NT2/D1 (cell line): ENCODE measurements around the gene TMPRSS9.

Experiments
- YY1 ChIP-seq: IDR thresholded peaks from 2 replicates; pipeline ENCODE4 v1.6.1; 2011; ENCODE audit not compliant: insufficient read length, insufficient read depth
- ZNF274 ChIP-seq: IDR thresholded peaks from 2 replicates; pipeline ENCODE4 v1.6.1; 2011; ENCODE audit warnings: mild to moderate bottlenecking, low read depth, low read length

GRCh38 chr19:2449019-2449418, 89.0 kb downstream of the TMPRSS9 start:
- TF ChIP-seq ZNF274: no peak
- no peak for TF ChIP-seq YY1
